WTC11 (cell line): ENCODE data around the gene PCDHB9.
"Not testable (repeated sequence)": the region's sequence is repeated elsewhere in the genome, so short reads cannot be mapped to it uniquely, and the experiment has no call there.

Experiments
- CREB1 ChIP-seq: sonication (generic); formaldehyde crosslinking; IDR thresholded peaks from 2 replicates; pipeline ENCODE4 v1.8.0; 2023; ENCODE audit warnings: mild to moderate bottlenecking, missing genetic modification reagents
- CREM ChIP-seq: sonication (generic); formaldehyde crosslinking; IDR thresholded peaks from 2 replicates; pipeline ENCODE4 v1.8.1; 2022; ENCODE audit warnings: mild to moderate bottlenecking, missing genetic modification reagents, moderate library complexity
- ESRRA ChIP-seq: sonication (generic); formaldehyde crosslinking; IDR thresholded peaks from 2 replicates; pipeline ENCODE4 v1.8.1; 2022; ENCODE audit warnings: mild to moderate bottlenecking, missing genetic modification reagents, borderline replicate concordance
- NR2C2 ChIP-seq: sonication (generic); formaldehyde crosslinking; IDR thresholded peaks from 2 replicates; pipeline ENCODE4 v1.8.0; 2022; ENCODE audit warnings: mild to moderate bottlenecking, missing genetic modification reagents
- NR3C1 ChIP-seq: sonication (generic); formaldehyde crosslinking; conservative IDR thresholded peaks from 2 replicates; pipeline ENCODE4 v1.8.1; 2023; ENCODE audit warnings: low read depth, mild to moderate bottlenecking, missing genetic modification reagents
- RORB ChIP-seq: fragments of 250-450 bp; sonication (Bioruptor Pico); IDR thresholded peaks from 2 replicates; pipeline ENCODE4 v1.9.0; 2021; ENCODE audit warnings: mild to moderate bottlenecking
- TF ChIP-seq, protein P1 (sequence below): fragments of 200-600 bp; IDR thresholded peaks from 2 replicates; pipeline ENCODE4 v1.8.0; 2022; ENCODE audit warnings: antibody characterized with exemption
- TF ChIP-seq, protein P2 (sequence below): sonication (generic); formaldehyde crosslinking; IDR thresholded peaks from 2 replicates; pipeline ENCODE4 v1.8.1; 2023; ENCODE audit warnings: mild to moderate bottlenecking, moderate library complexity, missing genetic modification reagents
- TF ChIP-seq, protein P3 (sequence below): sonication (generic); formaldehyde crosslinking; IDR thresholded peaks from 2 replicates; pipeline ENCODE4 v1.8.1; 2022; ENCODE audit warnings: low read depth, missing genetic modification reagents, borderline replicate concordance
- TF ChIP-seq, protein P4 (sequence below): sonication (generic); formaldehyde crosslinking; IDR thresholded peaks from 2 replicates; pipeline ENCODE4 v1.8.0; 2022; ENCODE audit warnings: mild to moderate bottlenecking, missing genetic modification reagents
- TF ChIP-seq, protein P5 (sequence below): sonication (generic); formaldehyde crosslinking; IDR thresholded peaks from 2 replicates; pipeline ENCODE4 v1.8.1; 2023; ENCODE audit warnings: mild to moderate bottlenecking, missing genetic modification reagents
- TF ChIP-seq, protein P6 (sequence below): sonication (generic); formaldehyde crosslinking; conservative IDR thresholded peaks from 2 replicates; pipeline ENCODE4 v1.8.1; 2022; ENCODE audit warnings: mild to moderate bottlenecking, missing genetic modification reagents
- TF ChIP-seq, protein P7 (sequence below): sonication (generic); formaldehyde crosslinking; IDR thresholded peaks from 2 replicates; pipeline ENCODE4 v1.8.0; 2022; ENCODE audit warnings: mild to moderate bottlenecking, missing genetic modification reagents

DNA sequence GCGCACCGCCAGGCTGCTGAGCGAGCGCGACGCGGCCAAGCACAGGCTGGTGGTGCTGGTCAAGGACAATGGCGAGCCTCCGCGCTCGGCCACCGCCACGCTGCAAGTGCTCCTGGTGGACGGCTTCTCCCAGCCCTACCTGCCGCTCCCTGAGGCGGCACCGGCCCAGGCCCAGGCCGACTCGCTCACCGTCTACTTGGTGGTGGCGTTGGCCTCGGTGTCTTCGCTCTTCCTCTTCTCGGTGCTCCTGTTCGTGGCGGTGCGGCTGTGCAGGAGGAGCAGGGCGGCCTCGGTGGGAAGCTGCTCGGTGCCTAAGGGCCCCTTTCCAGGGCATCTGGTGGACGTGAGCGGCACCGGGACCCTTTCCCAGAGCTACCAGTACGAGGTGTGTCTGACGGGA lies 14.7 kb downstream of the PCDHB9 start:
- TF ChIP-seq, protein P1, sequence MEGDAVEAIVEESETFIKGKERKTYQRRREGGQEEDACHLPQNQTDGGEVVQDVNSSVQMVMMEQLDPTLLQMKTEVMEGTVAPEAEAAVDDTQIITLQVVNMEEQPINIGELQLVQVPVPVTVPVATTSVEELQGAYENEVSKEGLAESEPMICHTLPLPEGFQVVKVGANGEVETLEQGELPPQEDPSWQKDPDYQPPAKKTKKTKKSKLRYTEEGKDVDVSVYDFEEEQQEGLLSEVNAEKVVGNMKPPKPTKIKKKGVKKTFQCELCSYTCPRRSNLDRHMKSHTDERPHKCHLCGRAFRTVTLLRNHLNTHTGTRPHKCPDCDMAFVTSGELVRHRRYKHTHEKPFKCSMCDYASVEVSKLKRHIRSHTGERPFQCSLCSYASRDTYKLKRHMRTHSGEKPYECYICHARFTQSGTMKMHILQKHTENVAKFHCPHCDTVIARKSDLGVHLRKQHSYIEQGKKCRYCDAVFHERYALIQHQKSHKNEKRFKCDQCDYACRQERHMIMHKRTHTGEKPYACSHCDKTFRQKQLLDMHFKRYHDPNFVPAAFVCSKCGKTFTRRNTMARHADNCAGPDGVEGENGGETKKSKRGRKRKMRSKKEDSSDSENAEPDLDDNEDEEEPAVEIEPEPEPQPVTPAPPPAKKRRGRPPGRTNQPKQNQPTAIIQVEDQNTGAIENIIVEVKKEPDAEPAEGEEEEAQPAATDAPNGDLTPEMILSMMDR = not testable (repeated sequence)
- TF ChIP-seq, protein P2, sequence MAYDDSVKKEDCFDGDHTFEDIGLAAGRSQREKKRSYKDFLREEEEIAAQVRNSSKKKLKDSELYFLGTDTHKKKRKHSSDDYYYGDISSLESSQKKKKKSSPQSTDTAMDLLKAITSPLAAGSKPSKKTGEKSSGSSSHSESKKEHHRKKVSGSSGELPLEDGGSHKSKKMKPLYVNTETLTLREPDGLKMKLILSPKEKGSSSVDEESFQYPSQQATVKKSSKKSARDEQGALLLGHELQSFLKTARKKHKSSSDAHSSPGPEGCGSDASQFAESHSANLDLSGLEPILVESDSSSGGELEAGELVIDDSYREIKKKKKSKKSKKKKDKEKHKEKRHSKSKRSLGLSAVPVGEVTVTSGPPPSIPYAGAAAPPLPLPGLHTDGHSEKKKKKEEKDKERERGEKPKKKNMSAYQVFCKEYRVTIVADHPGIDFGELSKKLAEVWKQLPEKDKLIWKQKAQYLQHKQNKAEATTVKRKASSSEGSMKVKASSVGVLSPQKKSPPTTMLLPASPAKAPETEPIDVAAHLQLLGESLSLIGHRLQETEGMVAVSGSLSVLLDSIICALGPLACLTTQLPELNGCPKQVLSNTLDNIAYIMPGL = not testable (repeated sequence)
- TF ChIP-seq RORB; CREM (CRISPR knock-in tag); ESRRA; NR2C2 (CRISPR knock-in tag); NR3C1; CREB1 (CRISPR knock-in tag): not testable (repeated sequence)
- TF ChIP-seq, protein P3, sequence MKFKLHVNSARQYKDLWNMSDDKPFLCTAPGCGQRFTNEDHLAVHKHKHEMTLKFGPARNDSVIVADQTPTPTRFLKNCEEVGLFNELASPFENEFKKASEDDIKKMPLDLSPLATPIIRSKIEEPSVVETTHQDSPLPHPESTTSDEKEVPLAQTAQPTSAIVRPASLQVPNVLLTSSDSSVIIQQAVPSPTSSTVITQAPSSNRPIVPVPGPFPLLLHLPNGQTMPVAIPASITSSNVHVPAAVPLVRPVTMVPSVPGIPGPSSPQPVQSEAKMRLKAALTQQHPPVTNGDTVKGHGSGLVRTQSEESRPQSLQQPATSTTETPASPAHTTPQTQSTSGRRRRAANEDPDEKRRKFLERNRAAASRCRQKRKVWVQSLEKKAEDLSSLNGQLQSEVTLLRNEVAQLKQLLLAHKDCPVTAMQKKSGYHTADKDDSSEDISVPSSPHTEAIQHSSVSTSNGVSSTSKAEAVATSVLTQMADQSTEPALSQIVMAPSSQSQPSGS (CRISPR knock-in tag) = not testable (repeated sequence)
- TF ChIP-seq, protein P4, sequence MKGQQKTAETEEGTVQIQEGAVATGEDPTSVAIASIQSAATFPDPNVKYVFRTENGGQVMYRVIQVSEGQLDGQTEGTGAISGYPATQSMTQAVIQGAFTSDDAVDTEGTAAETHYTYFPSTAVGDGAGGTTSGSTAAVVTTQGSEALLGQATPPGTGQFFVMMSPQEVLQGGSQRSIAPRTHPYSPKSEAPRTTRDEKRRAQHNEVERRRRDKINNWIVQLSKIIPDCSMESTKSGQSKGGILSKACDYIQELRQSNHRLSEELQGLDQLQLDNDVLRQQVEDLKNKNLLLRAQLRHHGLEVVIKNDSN (CRISPR knock-in tag) = not testable (repeated sequence)
- TF ChIP-seq, protein P5, sequence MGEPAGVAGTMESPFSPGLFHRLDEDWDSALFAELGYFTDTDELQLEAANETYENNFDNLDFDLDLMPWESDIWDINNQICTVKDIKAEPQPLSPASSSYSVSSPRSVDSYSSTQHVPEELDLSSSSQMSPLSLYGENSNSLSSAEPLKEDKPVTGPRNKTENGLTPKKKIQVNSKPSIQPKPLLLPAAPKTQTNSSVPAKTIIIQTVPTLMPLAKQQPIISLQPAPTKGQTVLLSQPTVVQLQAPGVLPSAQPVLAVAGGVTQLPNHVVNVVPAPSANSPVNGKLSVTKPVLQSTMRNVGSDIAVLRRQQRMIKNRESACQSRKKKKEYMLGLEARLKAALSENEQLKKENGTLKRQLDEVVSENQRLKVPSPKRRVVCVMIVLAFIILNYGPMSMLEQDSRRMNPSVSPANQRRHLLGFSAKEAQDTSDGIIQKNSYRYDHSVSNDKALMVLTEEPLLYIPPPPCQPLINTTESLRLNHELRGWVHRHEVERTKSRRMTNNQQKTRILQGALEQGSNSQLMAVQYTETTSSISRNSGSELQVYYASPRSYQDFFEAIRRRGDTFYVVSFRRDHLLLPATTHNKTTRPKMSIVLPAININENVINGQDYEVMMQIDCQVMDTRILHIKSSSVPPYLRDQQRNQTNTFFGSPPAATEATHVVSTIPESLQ = not testable (repeated sequence)
- TF ChIP-seq, protein P6, sequence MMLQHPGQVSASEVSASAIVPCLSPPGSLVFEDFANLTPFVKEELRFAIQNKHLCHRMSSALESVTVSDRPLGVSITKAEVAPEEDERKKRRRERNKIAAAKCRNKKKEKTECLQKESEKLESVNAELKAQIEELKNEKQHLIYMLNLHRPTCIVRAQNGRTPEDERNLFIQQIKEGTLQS (CRISPR knock-in tag) = not testable (repeated sequence)
- TF ChIP-seq, protein P7, sequence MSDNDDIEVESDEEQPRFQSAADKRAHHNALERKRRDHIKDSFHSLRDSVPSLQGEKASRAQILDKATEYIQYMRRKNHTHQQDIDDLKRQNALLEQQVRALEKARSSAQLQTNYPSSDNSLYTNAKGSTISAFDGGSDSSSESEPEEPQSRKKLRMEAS (CRISPR knock-in tag) = not testable (repeated sequence)
